ENCODE results near the gene NCBP2L.

DNA sequence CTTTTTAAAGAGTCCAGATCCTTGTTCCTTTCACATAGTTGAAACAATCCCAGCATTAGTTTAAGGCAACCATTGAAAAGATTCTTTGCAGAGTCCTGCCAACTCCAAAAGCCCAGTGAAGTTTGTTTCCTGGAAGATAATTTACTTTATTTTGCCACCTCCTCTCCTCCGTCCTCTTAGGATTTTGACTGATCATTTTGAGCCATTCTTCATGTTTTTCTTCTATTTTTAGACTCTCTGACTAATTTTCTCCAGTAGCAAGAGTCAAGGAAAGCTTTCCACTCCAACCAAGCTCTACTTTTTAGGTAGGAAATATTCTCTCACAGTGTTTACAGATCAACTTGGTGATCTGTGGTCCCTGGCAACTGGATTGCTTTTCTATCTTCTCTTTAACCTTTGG is 10.3 kb downstream of the NCBP2L start:
- TF ChIP-seq CTCF (optimal IDR thresholded peaks at IDR 0.05 in 1 of 3, IDR thresholded peaks at IDR 0.05 in 1 of 3, conservative IDR thresholded peaks at IDR 0.05 in 1 of 3; ENCODE audit: extremely low read depth in 1 of 3, insufficient read depth in 2 of 3, low read length in 3 of 3) (no peak), EZH2 (IDR thresholded peaks at IDR 0.05; ENCODE audit: low read length) (no peak)

All from keratinocyte (primary cell).